ENCODE results near the gene NXT1.
"Not testable (repeated sequence)": the region's sequence is repeated elsewhere in the genome, so short reads cannot be mapped to it uniquely, and the experiment has no call there.

The NXT1 gene

GRCh38 chr20:23331450-23332350 is 18.9 kb upstream of the NXT1 start:
- DNase-seq (ENCODE audit: low read depth in 2 of 2), result no peak

DNA sequence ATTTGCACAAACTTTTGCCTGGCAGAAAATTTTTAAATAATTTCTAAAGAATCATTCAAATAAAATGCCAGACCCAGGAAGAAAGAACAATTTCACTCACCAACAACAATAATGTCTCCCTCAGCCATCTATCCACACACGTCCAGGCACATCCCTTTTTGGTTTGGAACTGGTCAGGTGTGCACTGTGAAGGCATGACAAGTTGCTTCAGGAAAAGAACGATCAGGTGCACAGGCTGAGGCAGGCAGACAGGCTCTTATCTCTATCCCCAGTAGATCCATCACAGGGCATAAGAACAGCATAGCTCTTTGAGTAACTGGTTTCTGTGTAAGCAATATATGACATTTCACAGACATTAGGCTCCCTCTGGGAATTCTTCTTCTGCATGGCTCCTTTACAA is 18.1 kb upstream of the NXT1 start:
- DNase-seq (ENCODE audit: low read depth in 2 of 2), result no peak

DNA sequence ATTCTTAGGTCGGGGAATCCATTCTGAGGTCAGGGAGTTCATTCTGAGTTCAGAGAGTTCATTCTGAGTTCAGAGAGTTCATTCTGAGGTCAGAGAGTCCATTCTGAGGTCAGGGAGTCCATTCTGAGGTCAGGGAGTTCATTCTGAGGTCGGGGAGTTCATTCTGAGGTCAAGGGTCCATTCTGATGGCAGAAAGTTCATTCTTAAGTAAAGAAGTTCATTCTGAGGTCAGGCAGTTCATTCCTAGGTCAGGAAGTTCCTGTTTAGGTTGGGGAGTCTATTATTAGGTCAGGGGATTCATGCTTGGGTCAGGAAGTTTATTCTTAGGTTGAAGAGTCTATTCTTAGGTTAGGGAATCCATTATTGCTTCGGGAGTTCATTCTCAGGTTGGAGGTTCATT is 16.5 kb upstream of the NXT1 start:
- DNase-seq (ENCODE audit: low read depth in 2 of 2), result no peak

DNA sequence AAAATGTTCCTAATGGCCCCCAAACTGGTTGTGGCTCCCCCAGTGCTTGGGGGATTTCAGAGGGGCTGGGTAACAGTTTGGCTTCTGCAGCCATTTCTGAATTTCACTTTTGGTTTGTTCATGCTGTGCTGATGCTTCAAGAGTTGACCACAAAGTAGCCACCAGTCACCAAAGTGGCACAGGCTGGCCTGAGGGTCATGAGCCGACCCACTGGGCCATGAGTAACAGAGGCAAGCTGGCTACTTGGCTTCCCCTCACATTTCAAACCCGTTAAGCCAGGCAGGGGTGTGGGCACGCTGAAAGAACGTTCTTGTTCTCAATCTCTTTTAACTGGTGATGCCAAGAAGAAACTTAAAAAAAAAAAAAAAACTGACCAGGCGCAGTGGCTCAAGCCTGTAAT is 15.1 kb upstream of the NXT1 start:
- no peak for DNase-seq (ENCODE audit: low read depth in 2 of 2)

DNA sequence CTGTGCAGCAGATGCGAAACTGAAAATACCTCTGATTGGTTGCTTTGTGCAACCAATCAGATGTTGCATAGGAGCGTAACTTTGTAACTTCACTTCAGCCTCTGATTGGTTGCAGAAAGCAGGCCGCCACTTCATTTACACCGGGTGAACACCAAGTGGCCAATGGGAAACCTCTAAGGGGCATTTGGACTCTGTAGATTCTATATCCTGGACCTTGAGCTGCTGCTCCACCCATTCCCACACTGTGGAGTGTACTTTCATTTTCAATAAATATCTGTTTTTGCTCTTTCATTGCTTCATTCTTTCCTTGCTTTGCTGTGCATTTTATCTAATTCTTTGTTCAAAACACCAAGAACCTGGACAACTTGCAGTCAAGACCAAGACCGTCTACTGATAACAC is 14.1 kb upstream of the NXT1 start:
- no peak for DNase-seq (ENCODE audit: low read depth in 2 of 2)

DNA sequence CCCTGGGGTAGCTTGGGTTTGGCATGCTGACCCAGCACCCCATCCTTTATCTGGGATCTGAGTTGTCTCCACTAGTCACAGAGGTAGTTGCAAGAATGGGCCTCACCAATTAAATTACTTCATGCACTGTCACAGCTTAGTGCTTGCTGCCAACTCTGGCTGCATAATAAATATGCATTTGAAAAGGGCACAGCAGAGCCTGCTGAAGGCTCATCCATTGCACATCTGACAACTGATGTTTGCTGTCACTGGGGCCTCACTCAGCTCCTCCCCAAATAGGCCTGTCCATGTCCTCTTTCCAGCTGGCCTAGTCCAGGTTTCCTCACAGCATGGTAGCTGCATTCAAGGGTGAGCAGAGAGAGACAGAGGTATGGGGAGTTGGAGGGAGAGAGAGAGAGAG is 13.3 kb upstream of the NXT1 start:
- no peak for DNase-seq (ENCODE audit: low read depth in 2 of 2)

DNA sequence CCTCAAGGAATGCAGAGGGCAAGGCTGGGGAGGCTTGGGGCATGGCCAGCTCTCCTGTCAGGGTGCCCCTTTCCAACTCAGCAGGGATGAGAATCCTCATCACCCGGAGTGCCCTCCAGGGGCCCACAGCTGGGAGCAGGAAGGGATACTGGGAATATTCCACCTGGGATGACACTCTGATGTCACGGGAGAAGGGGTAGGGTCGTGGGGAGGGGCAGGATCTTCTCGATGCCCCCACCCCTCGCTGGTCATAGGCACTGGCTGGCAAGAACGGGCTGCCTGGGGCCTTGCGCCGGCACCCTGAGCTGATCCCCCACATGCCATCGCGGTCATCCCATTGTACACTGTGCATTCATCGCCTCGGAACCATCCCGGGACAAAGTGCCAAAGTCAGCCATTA is 10.6 kb upstream of the NXT1 start:
- no peak for DNase-seq (ENCODE audit: low read depth in 2 of 2)

DNA sequence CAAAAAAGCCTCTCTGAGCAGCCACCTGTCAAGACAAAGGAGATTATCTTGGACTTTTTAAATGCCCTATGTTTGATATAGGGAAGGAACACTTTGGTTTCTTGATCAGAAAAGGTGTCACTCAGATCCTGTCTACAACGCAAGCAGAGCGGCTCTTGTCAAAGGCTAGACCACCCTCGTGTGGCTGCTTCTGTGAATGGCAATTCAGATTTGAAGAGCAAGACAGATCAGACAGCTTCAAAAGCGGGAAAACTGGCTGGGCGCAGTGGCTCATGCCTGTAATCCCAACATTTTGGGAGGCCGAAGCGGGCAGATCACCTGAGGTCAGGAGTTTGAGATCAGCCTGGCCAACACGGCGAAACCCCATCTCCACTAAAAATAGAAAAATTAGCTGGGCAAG is 10.1 kb upstream of the NXT1 start:
- peak in 1 of 2 experiments; percentile 36 for DNase-seq (ENCODE audit: low read depth in 2 of 2)

DNA sequence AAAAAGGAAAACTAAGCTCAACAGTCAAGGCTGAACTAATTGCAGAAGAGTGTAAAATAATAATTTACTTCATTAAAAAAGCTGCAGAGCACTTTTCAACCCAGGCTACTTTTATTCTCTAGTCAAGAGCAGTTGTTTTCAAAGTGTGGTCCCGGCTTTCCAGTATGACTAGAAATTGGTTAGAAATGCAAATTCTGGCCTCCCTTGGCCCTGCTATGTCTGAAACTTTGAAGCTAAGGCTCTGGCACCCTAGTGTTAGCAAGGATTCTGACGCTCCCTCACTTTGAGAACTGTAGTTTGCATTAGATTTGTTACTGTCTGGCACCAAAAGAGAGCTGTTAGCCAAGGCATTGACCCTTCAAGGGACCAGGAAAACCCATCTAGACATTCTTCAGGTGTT is 9.5 kb upstream of the NXT1 start:
- no peak for DNase-seq (ENCODE audit: low read depth in 2 of 2)

- DNase-seq (ENCODE audit: low read depth in 2 of 2), result no peak
Measured at GRCh38 chr20:23343590-23343989, 7.0 kb upstream of the NXT1 start.

- no peak for DNase-seq (ENCODE audit: low read depth in 2 of 2)
Measured at GRCh38 chr20:23344336-23344735, 6.3 kb upstream of the NXT1 start.

- DNase-seq (ENCODE audit: low read depth in 2 of 2), result no peak
Measured at GRCh38 chr20:23346002-23346401, 4.6 kb upstream of the NXT1 start.

GRCh38 chr20:23347791-23348190 is 2.8 kb upstream of the NXT1 start:
- DNase-seq (ENCODE audit: low read depth in 2 of 2), result no peak

DNA sequence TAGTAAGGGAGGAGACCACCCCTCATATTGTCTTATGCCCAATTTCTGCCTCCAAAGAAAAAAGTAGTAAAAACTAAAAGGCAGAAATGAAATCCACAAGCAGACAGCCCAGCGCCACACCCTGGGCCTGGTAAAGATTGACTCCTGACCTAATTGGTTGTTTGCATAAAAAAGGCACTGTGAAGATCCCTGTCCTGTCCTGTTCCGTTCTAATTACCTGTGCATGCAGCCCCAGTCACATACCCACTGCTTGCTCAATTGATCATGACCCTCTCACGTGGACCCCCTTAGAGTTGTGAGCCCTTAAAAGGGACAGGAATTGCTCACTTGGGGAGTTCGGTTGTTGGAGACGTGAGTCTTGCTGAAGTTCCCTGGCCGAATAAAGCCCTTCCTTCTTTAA is 2.1 kb upstream of the NXT1 start:
- not testable (repeated sequence) for DNase-seq (ENCODE audit: low read depth in 2 of 2)

DNA sequence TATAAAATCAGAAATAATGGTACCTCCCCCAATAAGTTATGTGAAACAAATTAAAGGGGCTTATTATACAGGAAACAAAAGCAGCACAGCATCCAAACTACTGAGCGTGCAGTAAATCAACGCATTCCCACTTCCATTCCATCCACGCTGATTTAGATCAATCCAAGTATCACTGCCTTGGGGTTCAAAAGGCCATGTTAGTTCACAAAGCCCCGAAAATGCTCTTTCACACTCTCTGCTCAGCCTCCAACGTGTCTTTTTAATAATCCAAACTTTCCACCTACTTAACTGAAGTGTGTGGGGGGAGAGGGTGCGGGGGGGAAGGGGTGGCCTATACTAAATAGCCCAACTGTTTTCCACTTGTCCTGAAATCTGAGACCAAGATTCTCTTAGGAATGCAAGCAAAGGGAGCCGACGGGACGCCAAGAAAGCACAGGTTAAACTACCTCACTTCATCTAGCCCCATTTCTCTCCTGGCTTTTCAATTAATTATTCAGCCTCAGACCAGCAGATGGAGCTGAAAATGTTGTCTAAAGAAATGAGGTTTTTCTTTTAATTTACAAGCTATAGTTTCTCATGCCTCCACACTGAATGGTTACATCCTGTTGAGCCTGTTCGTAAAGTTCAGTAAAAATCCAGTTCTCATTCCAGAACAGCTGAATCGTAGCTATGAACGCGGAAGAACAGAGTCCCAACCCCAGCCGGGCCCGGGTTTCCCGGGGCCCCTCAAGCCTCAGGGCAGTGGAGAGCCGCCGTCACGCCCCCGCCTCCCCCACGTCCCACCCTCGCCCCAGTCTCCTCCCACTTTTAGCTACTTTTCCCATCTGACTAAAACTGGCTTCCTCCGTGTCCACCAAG is 1.0 kb upstream of the NXT1 start:
- DNase-seq (ENCODE audit: low read depth in 2 of 2), result peak in 1 of 2 experiments; percentile 41

GRCh38 chr20:23350904-23351838 is 580 bp downstream of the NXT1 start:
- no peak for DNase-seq (ENCODE audit: low read depth in 2 of 2)

- no peak for DNase-seq (ENCODE audit: low read depth in 2 of 2)
Measured at GRCh38 chr20:23356203-23356602, 5.6 kb downstream of the NXT1 start.

DNA sequence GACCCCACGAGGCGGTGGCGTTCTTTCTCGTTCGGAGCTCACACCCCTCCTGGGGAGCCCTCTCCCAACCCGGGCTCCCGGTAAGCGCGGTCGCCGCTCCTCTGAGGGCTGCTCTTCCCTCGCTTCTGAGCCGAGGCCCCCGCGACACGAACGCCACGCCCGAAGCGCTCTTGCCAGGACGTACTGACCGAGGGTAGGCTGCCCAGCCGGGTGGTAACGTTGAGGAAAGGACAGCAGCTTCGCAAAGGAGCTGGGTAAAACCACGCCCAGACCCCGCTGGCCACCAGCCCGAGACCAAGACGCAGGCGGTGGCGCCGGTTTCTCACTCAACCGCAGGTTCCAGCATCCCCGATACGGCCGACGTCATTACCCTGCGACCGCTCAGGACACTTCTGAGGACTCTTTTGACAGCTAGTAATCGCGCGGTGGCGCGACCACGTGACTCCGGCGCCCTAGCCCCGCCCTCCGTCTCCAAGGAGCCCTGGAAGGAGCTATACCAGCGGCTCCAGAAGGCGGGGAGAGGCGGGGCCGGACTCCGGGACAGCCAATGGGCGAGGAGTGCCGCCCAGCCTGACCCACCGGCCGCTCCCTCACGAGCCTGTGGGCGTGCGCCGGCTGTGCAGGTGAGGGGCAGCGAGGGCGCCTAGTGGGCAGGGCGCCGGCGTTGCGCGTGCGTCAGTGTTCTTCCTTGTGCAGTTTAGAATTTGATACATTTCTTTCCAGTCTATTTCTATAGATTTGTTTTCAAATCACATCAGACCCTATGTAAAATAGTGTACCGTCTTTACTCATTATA is 7.4 kb downstream of the NXT1 start:
- peak; percentile 99 for DNase-seq (ENCODE audit: low read depth in 2 of 2)

GRCh38 chr20:23358563-23358906 is 7.9 kb downstream of the NXT1 start:
- no peak for DNase-seq (ENCODE audit: low read depth in 2 of 2)

DNA sequence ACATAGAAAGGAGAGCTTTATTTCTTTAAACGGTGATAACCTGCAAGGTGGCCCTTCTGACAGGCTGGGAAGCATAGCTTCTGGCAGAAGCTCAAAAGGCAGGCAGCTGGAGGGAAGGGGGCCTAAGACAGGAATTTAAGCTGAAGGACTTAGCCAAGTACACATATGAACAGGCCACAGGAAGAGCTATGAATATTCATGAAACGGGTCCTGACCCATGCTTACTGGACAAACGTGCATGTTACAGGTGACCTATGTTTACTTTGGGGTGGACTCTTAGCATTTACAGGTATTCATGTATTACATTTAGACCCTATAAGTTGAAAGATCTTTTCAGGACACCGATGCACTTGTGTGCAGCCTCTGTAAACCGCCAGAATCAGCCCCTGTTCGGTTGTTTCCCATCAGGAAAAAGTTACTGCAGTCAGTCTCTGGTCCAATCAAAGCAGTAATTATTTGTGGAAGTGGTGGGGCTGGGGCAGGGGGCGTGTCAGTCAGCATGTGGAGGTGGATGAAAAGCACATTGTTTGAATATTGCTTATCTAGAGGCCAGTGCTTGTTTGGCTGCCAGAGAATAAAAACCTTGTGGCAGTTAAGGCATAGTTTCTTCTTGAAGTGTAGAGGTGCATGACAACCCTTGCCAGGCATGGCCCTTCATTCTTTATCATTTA is 8.5 kb downstream of the NXT1 start:
- no peak for DNase-seq (ENCODE audit: low read depth in 2 of 2)

GRCh38 chr20:23360531-23360930 is 9.9 kb downstream of the NXT1 start:
- DNase-seq (ENCODE audit: low read depth in 2 of 2), result no peak
